HG02870 (cell line): ENCODE data around the gene SLIT3.

ENCODE experiments used
- ATAC-seq: cut with Tn5 transposase; IDR thresholded peaks from one replicate; pipeline ENCODE4 v1.9.1; 2021; ENCODE audit warnings: mild to moderate bottlenecking, moderate library complexity; ENCODE audit not compliant: unreplicated experiment

Gene SLIT3

DNA sequence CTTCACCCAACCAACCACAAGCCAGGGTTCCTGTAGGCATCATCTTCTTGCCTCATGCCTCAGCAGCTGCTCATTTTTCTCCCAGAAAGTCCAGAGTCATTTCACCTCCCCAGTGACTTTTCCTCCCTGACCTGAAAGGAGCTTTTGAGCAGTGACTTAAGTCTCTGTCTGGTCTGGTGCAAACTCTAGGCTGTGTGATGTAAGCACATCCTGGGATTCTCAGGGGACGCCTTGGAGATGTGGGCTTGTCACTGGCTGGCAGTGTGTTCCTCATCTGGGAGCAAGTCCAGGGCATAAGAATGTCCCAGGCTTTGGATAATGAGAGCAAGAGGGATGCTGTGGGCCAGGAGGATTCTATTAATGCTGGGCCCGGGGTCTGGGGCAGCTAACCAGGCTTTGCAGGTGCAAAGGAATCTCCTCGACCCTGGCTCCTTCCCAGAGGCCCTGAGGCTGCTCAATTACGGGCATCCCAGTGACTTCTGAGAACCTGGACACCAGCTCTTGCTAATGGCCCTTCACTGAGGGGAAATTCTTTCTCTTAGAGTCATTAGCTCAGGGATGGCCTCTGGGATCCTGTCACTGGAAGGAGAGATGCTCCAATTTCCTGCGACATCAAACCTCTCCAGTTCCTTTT, 510.8 kb downstream of the SLIT3 start:
- no peak for ATAC-seq

GRCh38 chr5:168788786-168789185, 512.2 kb downstream of the SLIT3 start:
- ATAC-seq = no peak

- ATAC-seq = no peak
These were observed 512.8 kb downstream of the SLIT3 start for GRCh38 chr5:168788107-168788506.

DNA sequence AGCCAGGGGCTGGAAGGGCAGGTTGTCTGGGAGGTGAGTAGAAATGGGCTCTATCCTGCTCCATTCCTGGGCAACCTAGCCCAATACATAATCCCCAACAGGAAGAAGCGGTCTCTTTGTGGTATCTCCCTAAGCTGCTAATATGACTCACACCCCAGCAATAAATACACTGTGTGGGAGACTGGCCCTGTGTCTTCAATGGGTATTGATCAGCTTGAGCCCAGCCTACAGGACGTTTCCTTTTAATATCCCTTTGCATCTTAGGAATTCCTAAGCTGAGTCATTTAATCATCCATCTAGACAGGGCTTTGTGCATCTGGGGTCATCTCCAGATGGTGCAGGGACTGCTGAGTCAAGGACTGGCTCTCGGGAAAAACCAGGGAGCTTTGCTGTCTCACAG, 514.8 kb downstream of the SLIT3 start:
- no peak for ATAC-seq

- no peak for ATAC-seq
These were observed 516.5 kb downstream of the SLIT3 start for GRCh38 chr5:168784454-168784853.

- no peak for ATAC-seq
These were observed 518.9 kb downstream of the SLIT3 start for GRCh38 chr5:168781941-168782571.

GRCh38 chr5:168780888-168781287, 520.1 kb downstream of the SLIT3 start:
- no peak for ATAC-seq

DNA sequence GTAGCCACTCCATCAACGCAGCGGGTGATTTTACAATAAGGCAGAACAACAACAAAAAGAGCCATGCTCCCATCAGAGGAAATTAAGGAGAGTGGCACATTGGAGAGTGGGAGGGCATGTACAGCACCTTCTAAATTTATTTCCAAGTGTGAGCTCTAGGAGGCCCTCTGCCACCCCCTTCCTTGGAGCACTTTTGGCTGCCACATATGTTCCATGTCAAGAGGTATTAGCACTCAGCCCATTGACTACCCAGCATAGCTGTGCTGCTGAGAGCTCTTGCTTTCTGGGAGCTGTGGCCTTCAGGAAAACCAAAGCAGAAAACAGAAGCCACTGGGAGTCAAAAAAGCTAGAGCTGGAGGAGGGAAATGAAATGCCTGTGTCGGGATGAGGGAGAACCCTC, 521.6 kb downstream of the SLIT3 start:
- no peak for ATAC-seq

DNA sequence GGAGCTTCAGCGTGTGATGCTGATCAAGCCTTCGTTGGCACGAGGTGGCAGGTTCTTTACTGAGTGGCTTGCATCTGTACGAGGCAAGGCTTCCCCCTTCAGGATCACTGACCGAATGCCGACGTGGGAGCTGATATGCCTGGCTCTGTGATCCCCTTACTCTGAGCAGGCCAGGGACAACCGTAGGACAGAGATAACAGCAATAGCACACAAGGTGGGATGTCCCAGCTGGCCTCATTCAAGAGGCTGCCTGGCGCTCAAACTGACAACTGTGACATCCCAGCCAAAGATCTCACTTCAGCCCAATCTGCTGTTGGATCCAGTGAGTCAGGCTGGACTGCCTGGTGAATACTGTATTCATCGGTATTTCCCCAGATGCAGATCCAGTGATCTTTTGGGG, 522.4 kb downstream of the SLIT3 start:
- ATAC-seq = no peak

DNA sequence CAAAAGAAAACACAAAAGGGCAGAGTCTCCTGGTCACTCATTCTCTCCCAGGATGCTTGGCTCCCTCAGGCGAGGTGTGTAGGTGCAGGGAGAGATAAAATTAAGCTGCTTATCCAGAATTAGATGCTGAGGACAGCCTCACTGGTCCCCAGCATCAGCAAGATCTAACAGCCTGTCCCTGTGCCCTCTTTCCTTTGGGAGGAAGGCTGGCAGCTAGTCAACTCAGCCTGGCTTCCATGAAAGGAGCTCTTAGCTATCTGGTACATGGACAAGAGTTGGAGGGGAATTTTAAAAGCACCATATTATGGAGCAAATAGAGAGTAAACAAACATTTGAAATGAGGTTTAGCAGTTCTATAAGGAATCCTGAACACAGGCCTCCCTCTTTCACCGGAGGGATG, 523.3 kb downstream of the SLIT3 start:
- no peak for ATAC-seq

GRCh38 chr5:168776070-168776469, 524.9 kb downstream of the SLIT3 start:
- no peak for ATAC-seq

DNA sequence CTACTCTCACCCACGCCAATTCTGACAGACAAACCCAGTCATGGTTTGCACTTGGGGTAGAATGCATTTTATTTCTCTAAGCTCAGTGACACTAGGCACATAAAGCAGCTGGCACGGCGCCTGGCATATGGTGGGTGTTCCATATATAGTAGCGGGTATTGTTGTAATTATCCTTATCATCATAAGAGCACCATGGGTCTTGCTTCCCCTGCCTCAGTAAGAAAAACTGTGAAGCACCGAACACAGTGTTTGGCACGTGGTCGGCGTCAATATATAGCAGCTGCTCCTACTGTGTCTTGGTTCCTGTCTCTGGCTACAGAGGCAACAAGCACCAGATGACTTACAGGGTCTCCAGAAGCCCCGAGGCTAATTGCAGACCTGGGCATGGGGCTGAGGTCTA, 527.7 kb downstream of the SLIT3 start:
- ATAC-seq = no peak

- ATAC-seq = no peak
These were observed 528.5 kb downstream of the SLIT3 start for GRCh38 chr5:168772316-168772961.

DNA sequence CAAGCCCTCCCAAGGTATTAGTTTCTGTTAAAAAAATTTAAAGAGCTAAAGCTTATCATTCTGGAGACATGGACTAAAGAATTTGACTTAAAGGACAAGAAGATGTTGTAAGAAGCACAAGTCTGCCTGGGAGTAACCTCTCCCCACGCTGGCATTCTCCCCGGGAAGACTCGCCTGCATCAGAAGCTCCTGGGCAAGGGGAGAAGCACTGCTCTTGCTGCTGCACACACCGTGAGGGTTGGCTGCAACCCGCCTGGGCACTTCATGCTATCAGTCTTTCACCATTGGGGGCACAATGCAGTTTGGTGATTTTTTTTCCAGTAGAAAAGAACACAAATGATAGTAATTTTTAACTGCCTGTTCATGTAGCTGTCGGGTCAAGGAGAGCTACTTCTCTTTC, 529.3 kb downstream of the SLIT3 start:
- no peak for ATAC-seq

- ATAC-seq = no peak
These were observed 529.9 kb downstream of the SLIT3 start for GRCh38 chr5:168770996-168771395.

DNA sequence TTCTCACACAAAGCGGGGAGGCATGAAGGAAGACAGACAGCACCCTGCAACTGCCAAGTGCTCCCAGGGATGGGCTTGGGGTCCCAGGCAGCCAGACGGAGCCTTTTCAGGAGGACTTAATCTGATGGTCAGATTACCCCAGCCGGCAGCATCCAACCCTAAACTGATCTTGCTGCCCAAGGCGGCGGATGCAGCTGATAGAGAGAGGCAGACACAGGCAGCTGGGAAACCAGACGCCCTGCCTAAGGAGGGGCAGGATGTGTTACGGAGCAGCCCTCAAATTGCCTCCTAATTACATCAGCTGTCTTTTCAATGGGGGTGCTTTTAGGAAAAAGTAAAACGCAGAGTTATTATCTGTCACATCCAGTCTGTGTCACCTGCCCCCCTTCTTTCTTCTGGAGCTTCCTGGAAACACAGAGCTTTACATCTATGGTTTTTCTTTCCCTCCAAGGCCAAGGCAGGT, 530.9 kb downstream of the SLIT3 start:
- no peak for ATAC-seq

- ATAC-seq = no peak
These were observed 532.8 kb downstream of the SLIT3 start for GRCh38 chr5:168768172-168768571.

- no peak for ATAC-seq
These were observed 534.6 kb downstream of the SLIT3 start for GRCh38 chr5:168766426-168766700.

DNA sequence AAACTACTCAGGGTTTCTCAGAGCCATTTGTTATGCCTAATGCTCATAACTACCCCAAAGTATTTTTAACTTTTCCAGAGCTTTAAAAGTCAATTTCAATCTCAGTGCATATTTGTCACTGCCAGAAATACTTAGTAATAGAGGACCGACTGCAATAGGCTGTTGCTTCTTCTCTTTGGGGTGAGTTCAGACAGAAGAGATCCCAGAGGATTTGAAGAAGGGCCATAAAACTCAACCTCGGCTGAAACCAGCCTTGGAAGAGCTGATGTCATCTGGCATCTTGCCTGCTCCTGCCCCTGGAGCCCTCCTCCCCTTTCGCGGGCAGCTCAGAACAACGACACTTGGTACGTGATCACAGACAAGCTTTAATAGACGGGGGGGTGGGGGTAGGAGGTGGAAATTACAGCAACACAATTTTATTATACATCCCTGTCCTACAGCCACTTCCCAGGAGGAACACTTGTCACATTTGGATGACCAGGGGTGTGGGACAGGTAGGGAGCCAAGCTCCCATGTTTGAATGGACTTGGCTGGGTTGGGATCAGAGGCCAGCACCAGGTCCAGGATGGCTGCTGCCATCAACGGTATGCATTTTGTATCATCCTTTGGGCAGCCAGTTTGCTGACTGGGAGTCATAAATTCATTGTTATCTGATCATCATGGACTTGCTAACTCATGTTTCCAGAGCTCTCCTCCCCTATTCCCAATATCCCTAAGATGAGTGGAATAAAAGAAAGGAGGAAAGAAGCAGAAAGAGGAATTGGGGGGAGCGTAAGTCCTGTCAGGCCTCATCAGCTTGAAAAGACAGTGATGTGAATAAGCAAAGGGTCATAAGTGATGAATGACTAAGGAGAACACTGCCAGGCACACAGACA, 535.2 kb downstream of the SLIT3 start:
- ATAC-seq = no peak

- ATAC-seq = no peak
These were observed 535.8 kb downstream of the SLIT3 start for GRCh38 chr5:168765086-168765550.
